HG02623 (cell line): ENCODE results near the gene MYL7.

Experiments used
- ATAC-seq: cut with Tn5 transposase; IDR thresholded peaks from one replicate; pipeline ENCODE4 v1.9.1; 2021; ENCODE audit warnings: moderate library complexity; ENCODE audit not compliant: unreplicated experiment

Gene MYL7

DNA sequence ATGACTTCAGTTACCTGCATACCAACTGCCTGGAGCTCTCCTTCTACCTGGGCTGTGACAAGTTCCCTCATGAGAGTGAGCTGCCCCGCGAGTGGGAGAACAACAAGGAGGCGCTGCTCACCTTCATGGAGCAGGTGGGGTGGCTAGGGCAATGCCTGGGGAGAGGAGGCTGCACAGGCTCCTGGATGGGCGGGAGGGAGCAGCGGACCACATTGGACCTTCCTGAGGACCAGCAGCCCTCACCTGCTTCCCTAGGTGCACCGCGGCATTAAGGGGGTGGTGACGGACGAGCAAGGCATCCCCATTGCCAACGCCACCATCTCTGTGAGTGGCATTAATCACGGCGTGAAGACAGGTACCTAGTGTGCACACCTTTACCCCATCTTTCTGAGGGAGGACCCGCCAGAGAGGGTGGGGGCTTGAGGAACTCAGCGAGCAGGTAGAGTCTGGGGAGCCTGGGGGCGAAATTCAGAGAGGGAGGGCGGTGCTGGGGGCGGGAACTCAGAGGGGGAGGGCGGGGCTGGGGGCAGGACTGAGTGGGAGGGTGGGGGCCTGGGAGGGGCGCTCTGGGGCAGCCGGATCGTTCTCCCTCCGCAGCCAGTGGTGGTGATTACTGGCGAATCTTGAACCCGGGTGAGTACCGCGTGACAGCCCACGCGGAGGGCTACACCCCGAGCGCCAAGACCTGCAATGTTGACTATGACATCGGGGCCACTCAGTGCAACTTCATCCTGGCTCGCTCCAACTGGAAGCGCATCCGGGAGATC is 28.0 kb downstream of the MYL7 start:
- no peak for ATAC-seq

DNA sequence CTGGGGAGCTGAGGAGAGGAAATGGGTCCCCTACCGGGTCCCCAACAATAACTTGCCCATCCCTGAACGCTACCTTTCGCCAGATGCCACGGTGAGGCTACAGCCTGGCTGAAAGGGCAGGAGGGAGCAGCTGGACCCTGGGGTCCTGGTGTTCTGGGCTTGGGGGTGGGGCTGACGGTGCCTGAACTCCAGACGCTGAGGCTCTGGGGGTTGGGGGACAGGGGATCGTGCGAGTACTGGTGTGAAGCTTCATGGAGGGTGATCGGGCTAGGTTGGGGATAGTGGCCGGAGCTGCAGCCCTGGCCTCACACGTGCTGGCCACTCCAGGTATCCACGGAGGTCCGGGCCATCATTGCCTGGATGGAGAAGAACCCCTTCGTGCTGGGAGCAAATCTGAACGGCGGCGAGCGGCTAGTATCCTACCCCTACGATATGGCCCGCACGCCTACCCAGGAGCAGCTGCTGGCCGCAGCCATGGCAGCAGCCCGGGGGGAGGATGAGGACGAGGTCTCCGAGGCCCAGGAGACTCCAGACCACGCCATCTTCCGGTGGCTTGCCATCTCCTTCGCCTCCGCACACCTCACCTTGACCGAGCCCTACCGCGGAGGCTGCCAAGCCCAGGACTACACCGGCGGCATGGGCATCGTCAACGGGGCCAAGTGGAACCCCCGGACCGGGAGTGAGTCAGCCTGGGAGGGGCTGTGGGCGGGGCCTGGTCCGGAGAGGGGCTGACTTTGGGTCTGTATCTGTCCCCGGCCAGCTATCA is 28.7 kb downstream of the MYL7 start:
- ATAC-seq: no peak

DNA sequence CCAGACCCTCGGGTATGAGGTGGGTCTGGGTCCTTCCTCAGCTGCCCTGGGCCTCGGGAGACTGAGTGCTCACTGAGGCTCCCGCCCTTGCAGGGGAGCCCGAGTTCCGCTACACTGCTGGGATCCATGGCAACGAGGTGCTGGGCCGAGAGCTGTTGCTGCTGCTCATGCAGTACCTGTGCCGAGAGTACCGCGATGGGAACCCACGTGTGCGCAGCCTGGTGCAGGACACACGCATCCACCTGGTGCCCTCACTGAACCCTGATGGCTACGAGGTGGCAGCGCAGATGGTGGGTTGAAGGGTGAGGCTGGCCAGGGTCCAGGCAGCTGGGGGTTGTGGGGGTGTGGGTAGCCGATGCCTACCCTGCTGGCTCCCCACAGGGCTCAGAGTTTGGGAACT is 29.4 kb downstream of the MYL7 start:
- ATAC-seq: no peak

DNA sequence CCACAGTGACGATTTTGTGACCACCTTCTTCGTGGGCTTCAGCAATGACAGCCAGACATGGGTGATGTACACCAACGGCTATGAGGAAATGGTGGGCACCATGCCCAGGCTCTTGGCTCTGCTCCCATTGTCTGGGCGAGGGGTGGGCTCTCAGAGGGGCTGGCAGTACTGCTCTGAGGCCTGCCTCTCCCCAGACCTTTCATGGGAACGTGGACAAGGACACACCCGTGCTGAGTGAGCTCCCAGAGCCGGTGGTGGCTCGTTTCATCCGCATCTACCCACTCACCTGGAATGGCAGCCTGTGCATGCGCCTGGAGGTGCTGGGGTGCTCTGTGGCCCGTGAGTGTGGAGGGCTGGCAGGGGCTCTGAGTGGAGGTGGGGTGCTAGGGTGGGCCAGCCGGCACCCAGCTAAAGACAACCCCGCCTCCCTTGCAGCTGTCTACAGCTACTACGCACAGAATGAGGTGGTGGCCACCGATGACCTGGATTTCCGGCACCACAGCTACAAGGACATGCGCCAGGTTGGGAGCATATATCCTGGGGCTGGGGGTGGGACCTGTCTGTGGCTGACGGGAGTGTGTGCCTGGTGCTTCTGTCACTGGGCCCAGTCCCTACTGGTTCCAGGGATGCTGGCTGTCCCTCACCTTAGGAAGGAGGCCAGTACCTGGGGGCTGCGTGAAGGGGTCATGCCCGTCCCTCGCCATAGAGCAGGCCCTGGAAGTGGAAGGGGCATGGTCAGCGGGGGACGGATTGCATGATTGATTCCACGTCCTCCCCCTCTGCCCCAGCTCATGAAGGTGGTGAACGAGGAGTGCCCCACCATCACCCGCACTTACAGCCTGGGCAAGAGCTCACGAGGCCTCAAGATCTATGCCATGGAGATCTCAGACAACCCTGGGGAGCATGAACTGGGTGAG is 30.2 kb downstream of the MYL7 start:
- ATAC-seq: no peak

DNA sequence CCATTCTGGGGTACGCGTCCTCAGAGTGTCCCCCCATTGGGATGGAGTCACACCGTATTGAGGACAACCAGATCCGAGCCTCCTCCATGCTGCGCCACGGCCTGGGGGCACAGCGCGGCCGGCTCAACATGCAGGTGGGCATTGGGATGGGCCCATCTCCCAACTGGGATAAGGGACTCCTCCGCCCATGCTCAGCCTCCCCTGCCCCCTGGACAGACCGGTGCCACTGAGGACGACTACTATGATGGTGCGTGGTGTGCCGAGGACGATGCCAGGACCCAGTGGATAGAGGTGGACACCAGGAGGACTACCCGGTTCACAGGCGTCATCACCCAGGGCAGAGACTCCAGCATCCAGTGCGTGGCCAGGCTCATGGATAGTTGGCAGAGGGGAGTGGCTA is 31.1 kb downstream of the MYL7 start:
- no peak for ATAC-seq

DNA sequence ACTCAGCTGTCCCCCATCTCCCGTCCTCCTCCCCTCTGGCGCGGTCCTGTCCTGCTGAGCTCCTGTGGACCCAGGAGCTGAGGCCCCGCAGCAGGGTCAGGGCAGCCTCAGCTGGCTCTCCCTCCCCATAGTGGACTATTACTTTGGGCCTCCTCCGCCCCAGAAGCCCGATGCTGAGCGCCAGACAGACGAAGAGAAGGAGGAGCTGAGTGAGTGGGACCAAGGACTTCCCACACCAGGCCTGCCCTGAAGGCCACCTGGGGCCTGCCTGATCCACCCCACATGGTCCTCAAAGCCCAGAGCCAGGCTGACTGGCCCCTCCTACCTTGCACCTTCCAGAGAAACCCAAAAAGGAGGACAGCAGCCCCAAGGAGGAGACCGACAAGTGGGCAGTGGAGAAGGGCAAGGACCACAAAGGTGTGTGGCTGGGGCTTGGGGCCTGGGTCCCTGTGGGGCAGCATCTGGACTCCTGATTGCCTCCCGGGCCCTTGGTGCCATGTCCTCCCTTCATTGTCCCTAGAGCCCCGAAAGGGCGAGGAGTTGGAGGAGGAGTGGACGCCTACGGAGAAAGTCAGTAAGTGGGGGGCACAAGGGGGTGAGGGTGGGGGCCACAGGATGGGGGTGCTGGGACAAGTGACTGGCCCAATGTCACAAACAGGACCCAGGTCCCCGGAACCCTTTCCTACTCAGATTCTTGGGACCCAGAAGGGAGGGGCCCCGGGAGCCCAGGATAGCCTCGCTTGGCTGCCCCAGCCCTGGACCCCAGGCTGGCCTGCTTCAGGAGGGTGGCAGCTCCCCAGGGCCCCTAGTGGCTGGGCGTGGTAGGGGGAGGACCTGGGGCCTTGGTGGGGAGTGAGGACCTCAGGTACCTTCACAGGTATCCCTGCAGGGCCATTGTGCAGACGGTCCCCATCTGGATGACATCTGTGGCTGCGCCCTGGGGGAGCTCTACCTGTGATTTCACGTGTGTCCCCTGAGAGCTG is 32.1 kb downstream of the MYL7 start:
- no peak for ATAC-seq

DNA sequence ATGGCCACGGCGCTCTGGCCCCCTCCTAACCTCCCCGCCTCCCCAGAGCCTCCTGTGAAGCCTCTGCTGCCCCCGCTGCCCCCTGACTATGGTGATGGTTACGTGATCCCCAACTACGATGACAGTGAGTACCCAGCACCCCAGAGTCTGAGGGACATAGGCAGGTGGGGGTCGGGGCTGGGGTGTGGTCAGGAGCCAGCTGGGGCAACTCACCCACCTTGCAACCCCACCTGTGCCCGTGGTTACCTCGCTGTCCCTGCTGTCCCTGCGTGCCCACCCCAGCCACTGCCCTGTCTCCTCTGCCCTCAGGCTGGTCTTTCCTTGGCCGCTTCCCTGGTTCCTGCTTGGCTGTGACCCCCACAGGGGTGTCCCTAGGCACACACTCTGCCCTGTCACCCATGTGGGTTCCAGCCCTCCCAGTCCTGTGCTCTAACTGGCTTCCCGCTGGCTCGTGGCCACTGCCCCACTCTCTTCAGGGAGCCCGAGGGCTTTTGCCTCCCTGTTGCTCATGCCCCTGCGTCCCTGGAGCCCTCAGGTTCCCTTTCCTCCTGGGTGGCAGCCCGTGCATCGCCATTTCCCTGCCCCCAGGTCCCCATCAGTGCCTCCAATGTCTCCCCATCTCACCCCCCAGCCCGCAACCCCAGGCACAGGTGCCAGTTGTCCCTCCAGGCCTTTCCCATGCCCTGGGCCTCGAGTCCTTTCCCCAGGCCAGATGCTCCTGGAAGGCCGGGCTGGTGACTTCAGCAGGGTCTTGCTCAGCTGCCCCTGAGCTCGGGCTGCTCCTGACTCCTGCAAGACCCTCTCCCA is 33.0 kb downstream of the MYL7 start:
- no peak for ATAC-seq

DNA sequence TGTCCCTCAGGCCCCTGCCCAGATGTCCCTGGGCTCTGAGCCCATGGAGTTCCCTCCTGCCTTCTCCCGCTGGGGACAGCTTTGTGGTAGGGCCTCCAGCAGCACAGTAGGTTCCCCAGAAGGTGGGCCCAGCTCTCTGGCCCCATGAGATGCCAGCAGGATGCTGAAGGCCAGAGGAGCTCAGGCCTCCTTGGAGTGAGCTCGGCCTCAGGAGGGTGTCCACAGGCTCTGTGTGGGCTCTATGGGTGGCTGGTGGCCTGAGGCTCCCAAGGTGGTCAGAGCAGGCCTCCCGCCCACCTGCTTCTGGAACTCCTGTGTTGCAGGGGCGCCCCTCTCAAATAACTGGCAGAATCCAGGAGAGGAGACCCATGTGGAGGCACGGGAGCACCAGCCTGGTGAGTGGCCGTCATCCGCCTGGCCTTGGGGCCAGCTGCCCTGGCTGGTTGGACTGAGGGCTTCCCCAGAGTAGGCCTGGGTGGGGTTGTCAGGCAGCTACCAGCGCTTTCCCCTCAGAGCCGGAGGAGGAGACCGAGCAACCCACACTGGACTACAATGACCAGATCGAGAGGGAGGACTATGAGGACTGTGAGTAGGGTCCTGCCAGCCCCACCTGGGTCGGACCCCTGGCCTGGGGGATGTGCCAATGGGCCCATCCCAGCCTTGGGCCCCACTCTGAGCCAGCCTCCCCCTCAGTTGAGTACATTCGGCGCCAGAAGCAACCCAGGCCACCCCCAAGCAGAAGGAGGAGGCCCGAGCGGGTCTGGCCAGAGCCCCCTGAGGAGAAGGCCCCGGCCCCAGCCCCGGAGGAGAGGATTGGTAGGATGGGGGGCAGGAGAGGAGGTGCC is 33.8 kb downstream of the MYL7 start:
- ATAC-seq: no peak

DNA sequence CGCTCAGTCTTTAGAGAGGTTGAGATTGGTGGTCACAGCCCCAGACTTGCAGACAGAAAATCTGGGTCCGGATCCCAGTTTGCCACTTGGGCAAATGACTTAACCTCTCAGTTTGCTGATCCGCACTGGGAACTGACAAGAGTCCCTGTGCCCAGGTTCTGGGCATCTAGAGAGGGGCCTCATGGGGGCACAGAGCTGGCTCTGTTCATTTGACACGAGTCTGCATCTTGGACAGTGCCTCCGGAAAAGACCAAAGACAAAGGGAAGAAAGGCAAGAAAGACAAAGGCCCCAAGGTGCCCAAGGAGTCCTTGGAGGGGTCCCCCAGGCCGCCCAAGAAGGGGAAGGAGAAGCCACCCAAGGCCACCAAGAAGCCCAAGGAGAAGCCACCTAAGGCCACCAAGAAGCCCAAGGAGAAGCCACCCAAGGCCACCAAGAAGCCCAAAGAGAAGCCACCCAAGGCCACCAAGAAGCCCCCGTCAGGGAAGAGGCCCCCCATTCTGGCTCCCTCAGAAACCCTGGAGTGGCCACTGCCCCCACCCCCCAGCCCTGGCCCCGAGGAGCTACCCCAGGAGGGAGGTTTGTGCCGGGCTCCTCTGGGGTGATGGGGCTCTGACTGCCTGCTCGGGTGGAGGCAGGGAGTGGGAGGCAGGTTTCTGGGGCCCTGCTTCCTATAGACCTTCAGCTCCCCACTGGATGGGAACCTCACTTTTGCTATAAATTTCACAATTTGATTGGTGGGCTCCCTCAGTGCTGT is 34.6 kb downstream of the MYL7 start:
- ATAC-seq: no peak

DNA sequence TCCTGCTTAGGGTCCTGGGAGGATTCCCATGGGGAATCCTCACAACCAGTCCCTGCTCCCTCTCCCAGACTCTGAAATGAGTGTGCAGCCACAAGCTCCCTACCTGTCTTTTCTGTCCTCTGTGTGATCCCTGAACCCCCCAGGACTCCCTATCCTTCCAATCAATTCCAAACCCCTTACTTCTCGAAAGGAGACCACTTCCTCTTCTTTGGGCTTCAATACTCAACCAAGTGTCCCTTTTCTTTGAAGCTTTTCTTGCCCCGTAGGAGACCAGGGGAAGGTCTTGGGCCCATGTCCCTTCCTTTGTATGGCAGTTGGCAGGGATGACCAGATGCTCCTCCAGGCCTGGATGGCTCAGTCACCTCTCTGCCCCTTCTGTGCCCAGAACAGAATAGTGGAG is 35.3 kb downstream of the MYL7 start:
- ATAC-seq: no peak

DNA sequence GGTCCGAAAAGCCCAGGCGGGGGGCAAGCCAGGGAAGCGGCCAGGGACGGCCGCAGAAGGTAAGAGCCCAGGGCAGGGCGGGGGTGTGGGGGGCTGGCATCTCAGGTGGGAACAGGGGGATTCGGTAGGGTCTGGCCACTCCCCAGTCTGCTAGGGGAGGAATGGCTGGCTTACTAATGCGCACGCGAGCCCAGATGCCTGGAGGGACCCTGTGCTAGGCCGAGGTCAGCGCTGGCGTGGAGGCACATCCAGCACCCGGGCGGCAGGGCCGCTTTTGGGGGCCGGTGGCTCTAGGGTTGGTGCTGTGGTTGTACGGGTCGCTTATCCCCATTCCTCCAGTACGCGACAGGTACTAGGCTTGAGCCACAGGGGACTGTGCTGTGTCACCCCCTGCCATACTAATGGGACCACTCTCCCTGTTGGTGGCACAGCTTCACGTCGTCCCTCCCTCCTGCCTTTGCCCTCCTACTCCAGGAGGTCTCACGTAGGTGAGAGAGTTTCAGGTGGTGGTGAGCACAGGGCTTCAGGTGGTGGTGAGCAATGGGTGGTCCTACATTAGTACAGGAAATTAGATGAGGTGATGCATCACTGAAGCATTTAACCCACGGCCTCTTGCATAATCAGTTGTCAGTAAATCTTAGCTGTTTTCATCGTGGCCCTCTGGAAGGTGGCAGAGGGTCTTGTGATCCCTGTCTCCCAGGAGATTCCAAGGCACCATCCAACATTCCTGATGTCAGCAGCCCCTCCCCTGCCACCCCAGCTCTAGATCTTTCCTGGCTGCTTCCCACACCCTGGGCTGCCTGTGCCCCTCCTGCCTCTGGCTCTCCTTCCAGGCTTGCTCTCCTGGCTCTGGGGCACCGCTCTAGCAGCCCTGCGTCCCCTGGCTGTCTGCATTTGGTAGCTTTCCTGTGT is 36.0 kb downstream of the MYL7 start:
- no peak for ATAC-seq

DNA sequence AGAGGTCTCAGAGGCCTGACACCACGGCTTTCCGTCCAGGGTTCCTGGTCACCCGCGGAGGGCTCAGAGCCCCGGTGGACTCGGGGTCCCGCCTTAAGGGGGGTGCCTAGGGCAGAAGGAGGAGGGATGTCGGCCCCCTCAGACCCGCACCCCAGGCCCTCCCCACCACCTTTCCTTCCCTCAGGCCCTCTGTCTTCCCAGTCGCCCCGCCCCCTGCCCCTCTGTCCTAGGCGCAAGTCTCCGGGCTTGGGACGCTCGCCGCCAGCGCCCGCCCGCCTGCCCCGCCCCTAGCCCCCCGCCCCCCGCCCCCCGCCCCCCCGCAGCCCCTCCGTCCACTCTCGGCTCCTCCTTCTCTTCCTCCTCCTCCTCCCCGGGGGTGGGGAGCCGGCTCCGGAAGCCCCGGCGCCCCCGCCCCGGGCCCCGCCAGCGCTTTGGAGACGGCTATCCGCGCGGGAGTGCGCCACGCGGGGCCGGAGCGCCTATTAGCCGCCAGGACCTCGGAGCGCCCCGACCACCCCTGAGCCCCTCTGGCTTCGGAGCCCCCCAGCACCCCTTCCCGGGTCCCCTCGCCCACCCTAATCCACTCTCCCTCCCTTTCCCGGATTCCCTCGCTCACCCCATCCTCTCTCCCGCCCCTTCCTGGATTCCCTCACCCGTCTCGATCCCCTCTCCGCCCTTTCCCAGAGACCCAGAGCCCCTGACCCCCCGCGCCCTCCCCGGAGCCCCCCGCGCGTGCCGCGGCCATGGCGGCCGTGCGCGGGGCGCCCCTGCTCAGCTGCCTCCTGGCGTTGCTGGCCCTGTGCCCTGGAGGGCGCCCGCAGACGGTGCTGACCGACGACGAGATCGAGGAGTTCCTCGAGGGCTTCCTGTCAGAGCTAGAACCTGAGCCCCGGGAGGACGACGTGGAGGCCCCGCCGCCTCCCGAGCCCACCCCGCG is 36.9 kb downstream of the MYL7 start, which contains the start of gene AEBP1:
AEBP1 (plus strand) TSS at position 423 of the 937 bp plus-strand sequence; CDS start at position 744, 321 bp downstream.
- ATAC-seq: no peak

DNA sequence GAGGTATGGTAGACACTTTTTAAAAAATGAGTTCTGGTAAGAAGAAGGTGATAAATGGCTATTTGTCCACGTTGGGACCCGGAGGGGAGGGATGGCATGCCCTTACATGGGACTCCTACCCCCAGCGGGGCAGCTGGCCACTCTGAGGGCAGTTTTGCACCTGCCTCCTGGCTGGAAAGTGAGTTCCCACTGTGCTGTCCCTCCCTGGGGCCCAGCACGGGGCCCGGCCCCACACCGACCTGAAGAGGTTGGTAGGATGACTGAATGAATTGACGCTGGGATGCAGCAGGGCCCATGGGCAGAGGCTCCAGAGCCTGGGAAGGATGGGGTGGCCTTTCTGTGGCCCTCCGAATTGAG is 37.6 kb downstream of the MYL7 start:
- ATAC-seq: no peak

DNA sequence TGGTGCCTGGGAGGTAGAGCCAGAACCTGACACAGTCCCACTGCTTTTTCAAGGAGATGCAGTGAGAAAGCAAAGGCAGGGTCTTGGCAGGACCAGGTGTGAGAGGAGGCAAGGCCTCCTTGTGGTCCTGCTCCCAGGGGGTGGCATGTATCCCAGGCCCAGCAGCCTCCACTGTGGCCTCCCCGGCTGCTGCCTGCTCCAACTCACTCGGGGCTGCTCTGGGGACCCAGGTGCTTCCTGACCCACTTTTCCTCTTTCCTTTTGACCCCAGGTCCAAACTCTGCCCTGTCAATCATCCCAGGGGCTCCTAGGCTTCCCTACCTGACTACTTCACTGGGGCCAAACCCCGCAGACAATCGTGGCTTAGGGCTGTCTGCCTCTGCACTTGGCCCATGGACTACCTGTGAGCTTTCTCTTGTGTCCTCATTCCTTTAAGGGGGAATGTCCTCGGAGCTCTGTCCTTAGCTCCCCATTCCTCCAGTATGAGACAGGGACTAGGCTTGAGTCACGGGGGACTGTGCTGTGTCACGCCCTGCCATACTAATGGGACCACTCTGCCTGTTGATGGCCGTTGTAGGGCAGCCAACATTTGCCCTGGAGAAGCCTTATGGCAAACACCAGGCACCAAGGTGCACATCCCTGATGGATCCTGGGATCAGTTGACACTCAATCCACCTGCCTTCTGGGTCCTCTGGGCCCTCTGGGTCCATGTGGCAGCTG is 38.1 kb downstream of the MYL7 start:
- ATAC-seq: no peak
